GM18508 (cell line): ENCODE results near the gene IL17RC.
"Not testable (repeated sequence)": the region's sequence is repeated elsewhere in the genome, so short reads cannot be mapped to it uniquely, and the experiment has no call there.

Source experiments
- ATAC-seq: cut with Tn5 transposase; IDR thresholded peaks from one replicate; pipeline ENCODE4 v1.9.1; 2021; ENCODE audit warnings: moderate number of reproducible peaks; ENCODE audit not compliant: insufficient read depth, unreplicated experiment

IL17RC gene

GRCh38 chr3:9916734-9917680, at the start of gene IL17RC:
IL17RC (plus strand) TSS chr3:9917098; CDS start chr3:9917316, 218 bp downstream.
- no peak for ATAC-seq

- no peak for ATAC-seq
These were observed 49.8 kb upstream of the IL17RC start for GRCh38 chr3:9867106-9867505.

- no peak for ATAC-seq
These were observed 46.9 kb upstream of the IL17RC start for GRCh38 chr3:9869955-9870354.

GRCh38 chr3:9870978-9871377, 45.9 kb upstream of the IL17RC start:
- ATAC-seq, result no peak

- not testable (repeated sequence) for ATAC-seq
These were observed 44.8 kb upstream of the IL17RC start for GRCh38 chr3:9872067-9872466.

- ATAC-seq, result no peak
These were observed 41.5 kb upstream of the IL17RC start for GRCh38 chr3:9875448-9875847.

GRCh38 chr3:9876255-9876654, 40.6 kb upstream of the IL17RC start:
- ATAC-seq, result not testable (repeated sequence)

GRCh38 chr3:9876991-9877390, 39.9 kb upstream of the IL17RC start:
- no peak for ATAC-seq

- ATAC-seq, result no peak
These were observed 38.2 kb upstream of the IL17RC start for GRCh38 chr3:9878700-9879099.

GRCh38 chr3:9879830-9880549, 36.9 kb upstream of the IL17RC start, which contains the start of gene CIDEC:
CIDEC (minus strand) TSS chr3:9880253; CDS start chr3:9878486, 1,767 bp downstream.
- ATAC-seq, result no peak

- no peak for ATAC-seq
These were observed 35.5 kb upstream of the IL17RC start for GRCh38 chr3:9881441-9881840.

GRCh38 chr3:9883706-9884554, 33.0 kb upstream of the IL17RC start:
- ATAC-seq, result no peak

- ATAC-seq, result no peak
These were observed 32.2 kb upstream of the IL17RC start for GRCh38 chr3:9884555-9885165.

- ATAC-seq, result no peak
These were observed 30.6 kb upstream of the IL17RC start for GRCh38 chr3:9886328-9886727.

- no peak for ATAC-seq
These were observed 29.4 kb upstream of the IL17RC start for GRCh38 chr3:9887480-9887879.

GRCh38 chr3:9888540-9888939, 28.4 kb upstream of the IL17RC start:
- ATAC-seq, result no peak

- ATAC-seq, result no peak
These were observed 27.5 kb upstream of the IL17RC start for GRCh38 chr3:9889405-9889804.

GRCh38 chr3:9890249-9891071, 26.4 kb upstream of the IL17RC start, which contains the start of gene JAGN1:
JAGN1 (plus strand) TSS chr3:9890610; CDS start chr3:9890723, 113 bp downstream.
- ATAC-seq, result no peak

- ATAC-seq, result no peak
These were observed 25.8 kb upstream of the IL17RC start for GRCh38 chr3:9891072-9891622.
